ENCODE measurements around the gene TAB2. TPM values are rescaled to one million over a fixed set of nuclear protein-coding genes. Genes with fewer than 3 reads are reported as not detected.

TAB2 gene
- total and polyA plus RNA-seq, 2 experiments from 2014 or later: 19.8 to 59.2 TPM

DNA sequence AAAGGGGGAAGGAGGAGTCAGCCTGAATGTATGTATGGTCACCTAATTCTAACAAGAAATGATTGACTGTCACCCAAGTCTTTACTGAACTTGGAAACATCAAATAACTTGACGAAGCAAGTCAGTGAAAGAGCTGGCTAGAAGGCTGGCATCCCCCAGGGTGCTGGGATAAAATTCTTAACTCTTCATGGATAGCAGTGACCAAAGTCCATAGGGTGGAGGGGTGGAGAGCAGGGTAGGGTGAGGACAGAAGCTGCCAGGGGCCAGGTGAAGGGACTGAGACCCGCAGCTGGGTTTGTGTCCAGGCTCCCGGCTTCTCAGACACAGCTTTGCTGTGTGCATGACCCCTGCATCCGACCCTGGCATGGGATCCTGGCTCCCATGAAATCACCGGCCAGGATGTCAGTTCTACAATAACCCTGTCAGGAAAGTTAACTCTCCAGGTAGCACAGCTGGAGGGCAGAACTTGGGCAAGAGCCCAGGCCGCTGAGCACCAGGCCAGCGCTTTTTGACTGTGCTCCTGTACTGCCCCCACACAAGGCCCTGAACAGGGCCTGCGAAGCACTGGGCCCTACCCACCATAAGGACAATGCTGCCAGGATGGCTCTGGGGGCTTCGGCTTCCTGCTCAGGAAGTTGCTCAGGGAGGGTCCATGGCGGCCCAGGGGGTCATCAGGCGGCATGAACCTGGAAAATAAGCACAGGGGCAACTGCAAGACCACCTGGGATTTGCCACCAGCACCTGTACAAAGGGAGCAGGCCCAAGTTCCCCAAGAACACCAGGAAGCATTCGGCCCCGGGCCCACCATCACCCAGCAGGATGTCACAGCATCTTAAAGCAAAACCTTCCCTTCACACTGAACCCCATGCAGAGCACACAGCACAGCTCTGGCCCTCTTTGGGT, 134.8 kb downstream of the TAB2 start:
- no peaks in the 10 kb centered on the region for H3K36me3 Mint-ChIP-seq (ENCODE audit: low read depth)
- H3K79me2 ChIP-seq (replicated peaks; ENCODE audit: insufficient read depth): no peaks in the 10 kb centered on the region

More for the DNA sequence above, 134.8 kb downstream of the TAB2 start:
- H3K4me1 ChIP-seq (ENCODE audit: insufficient read depth): no peaks in the 10 kb centered on the region
- H3K27ac ChIP-seq (ENCODE audit: low read depth): no peak overlapping the region
- no peaks in the 10 kb centered on the region; the same call in 2 of the 3 replicates for H3K4me1 Mint-ChIP-seq
- H3K27me3 ChIP-seq (ENCODE audit: insufficient read depth): peaks cover 45% of the 10 kb centered on the region
- no peaks in the 10 kb centered on the region for H3K9me3 Mint-ChIP-seq
- peak overlapping the region; percentile 97 for H2AFZ ChIP-seq
- H3K27ac Mint-ChIP-seq: no peak overlapping the region
- peak overlapping the region; percentile 89 for H3K4me2 ChIP-seq
- no peak for ATAC-seq
- no peaks in the 10 kb centered on the region for H3K9me2 ChIP-seq (ENCODE audit: insufficient read depth)
- H3F3A ChIP-seq (replicated peaks; ENCODE audit: low read depth): no peaks in the 10 kb centered on the region
- peak overlapping the region; percentile 53; the same call in 2 of the 3 replicates for H3K4me3 Mint-ChIP-seq
- no peaks in the 10 kb centered on the region for H3K36me3 ChIP-seq (ENCODE audit: insufficient read depth)
- no peak for DNase-seq (ENCODE audit: low spot score)
- peaks cover 24% of the 10 kb centered on the region for H3K27me3 Mint-ChIP-seq (ENCODE audit: insufficient read depth, low read depth, poor library complexity)
- no peak for TF ChIP-seq NANOG (IDR thresholded peaks at IDR 0.05; ENCODE audit: borderline replicate concordance)
- no peak for TF ChIP-seq ETS1 (IDR thresholded peaks at IDR 0.05)
- TF ChIP-seq, protein P1, sequence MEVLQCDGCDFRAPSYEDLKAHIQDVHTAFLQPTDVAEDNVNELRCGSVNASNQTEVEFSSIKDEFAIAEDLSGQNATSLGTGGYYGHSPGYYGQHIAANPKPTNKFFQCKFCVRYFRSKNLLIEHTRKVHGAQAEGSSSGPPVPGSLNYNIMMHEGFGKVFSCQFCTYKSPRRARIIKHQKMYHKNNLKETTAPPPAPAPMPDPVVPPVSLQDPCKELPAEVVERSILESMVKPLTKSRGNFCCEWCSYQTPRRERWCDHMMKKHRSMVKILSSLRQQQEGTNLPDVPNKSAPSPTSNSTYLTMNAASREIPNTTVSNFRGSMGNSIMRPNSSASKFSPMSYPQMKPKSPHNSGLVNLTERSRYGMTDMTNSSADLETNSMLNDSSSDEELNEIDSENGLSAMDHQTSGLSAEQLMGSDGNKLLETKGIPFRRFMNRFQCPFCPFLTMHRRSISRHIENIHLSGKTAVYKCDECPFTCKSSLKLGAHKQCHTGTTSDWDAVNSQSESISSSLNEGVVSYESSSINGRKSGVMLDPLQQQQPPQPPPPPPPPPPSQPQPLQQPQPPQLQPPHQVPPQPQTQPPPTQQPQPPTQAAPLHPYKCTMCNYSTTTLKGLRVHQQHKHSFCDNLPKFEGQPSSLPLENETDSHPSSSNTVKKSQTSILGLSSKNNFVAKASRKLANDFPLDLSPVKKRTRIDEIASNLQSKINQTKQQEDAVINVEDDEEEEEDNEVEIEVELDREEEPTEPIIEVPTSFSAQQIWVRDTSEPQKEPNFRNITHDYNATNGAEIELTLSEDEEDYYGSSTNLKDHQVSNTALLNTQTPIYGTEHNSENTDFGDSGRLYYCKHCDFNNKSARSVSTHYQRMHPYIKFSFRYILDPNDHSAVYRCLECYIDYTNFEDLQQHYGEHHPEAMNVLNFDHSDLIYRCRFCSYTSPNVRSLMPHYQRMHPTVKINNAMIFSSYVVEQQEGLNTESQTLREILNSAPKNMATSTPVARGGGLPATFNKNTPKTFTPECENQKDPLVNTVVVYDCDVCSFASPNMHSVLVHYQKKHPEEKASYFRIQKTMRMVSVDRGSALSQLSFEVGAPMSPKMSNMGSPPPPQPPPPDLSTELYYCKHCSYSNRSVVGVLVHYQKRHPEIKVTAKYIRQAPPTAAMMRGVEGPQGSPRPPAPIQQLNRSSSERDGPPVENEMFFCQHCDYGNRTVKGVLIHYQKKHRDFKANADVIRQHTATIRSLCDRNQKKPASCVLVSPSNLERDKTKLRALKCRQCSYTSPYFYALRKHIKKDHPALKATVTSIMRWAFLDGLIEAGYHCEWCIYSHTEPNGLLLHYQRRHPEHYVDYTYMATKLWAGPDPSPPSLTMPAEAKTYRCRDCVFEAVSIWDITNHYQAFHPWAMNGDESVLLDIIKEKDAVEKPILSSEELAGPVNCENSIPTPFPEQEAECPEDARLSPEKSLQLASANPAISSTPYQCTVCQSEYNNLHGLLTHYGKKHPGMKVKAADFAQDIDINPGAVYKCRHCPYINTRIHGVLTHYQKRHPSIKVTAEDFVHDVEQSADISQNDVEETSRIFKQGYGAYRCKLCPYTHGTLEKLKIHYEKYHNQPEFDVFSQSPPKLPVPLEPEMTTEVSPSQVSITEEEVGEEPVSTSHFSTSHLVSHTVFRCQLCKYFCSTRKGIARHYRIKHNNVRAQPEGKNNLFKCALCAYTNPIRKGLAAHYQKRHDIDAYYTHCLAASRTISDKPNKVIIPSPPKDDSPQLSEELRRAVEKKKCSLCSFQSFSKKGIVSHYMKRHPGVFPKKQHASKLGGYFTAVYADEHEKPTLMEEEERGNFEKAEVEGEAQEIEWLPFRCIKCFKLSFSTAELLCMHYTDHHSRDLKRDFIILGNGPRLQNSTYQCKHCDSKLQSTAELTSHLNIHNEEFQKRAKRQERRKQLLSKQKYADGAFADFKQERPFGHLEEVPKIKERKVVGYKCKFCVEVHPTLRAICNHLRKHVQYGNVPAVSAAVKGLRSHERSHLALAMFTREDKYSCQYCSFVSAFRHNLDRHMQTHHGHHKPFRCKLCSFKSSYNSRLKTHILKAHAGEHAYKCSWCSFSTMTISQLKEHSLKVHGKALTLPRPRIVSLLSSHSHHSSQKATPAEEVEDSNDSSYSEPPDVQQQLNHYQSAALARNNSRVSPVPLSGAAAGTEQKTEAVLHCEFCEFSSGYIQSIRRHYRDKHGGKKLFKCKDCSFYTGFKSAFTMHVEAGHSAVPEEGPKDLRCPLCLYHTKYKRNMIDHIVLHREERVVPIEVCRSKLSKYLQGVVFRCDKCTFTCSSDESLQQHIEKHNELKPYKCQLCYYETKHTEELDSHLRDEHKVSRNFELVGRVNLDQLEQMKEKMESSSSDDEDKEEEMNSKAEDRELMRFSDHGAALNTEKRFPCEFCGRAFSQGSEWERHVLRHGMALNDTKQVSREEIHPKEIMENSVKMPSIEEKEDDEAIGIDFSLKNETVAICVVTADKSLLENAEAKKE (CRISPR knock-in tag; IDR thresholded peaks at IDR 0.05): no peak
- TF ChIP-seq EZH2phosphoT487 (IDR thresholded peaks at IDR 0.05; ENCODE audit: unreplicated experiment): no peak
- no peak for TF ChIP-seq EZH2 (IDR thresholded peaks at IDR 0.05; ENCODE audit: low read depth, unreplicated experiment)
- TF ChIP-seq JUNB (IDR thresholded peaks at IDR 0.05; ENCODE audit: unreplicated experiment): no peak
- no peak for TF ChIP-seq POLR2AphosphoS5 (IDR thresholded peaks at IDR 0.05; ENCODE audit: low read depth)
- TF ChIP-seq, protein P2, sequence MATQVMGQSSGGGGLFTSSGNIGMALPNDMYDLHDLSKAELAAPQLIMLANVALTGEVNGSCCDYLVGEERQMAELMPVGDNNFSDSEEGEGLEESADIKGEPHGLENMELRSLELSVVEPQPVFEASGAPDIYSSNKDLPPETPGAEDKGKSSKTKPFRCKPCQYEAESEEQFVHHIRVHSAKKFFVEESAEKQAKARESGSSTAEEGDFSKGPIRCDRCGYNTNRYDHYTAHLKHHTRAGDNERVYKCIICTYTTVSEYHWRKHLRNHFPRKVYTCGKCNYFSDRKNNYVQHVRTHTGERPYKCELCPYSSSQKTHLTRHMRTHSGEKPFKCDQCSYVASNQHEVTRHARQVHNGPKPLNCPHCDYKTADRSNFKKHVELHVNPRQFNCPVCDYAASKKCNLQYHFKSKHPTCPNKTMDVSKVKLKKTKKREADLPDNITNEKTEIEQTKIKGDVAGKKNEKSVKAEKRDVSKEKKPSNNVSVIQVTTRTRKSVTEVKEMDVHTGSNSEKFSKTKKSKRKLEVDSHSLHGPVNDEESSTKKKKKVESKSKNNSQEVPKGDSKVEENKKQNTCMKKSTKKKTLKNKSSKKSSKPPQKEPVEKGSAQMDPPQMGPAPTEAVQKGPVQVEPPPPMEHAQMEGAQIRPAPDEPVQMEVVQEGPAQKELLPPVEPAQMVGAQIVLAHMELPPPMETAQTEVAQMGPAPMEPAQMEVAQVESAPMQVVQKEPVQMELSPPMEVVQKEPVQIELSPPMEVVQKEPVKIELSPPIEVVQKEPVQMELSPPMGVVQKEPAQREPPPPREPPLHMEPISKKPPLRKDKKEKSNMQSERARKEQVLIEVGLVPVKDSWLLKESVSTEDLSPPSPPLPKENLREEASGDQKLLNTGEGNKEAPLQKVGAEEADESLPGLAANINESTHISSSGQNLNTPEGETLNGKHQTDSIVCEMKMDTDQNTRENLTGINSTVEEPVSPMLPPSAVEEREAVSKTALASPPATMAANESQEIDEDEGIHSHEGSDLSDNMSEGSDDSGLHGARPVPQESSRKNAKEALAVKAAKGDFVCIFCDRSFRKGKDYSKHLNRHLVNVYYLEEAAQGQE (IDR thresholded peaks at IDR 0.05; ENCODE audit: unreplicated experiment): no peak
- H3K4me3 ChIP-seq: peak overlapping the region; percentile 63
- H4K20me1 ChIP-seq (replicated peaks; ENCODE audit: insufficient read depth): no peaks in the 10 kb centered on the region
